Transverse colon (tissue), 3 donors: ENCODE measurements around the gene GREM2.

Experiments used
- CTCF ChIP-seq, 5 experiments: fragments of 200-600 bp in 3 of 5; fragments of 450-650 bp in 2 of 5; sonication (generic) in 3 of 5; IDR thresholded peaks; 1 replicate in 2 of 5; 2 replicates in 3 of 5; pipeline ENCODE4 v1.5.1; 2016 to 2017; ENCODE audit warnings: antibody characterized with exemption in 5 of 5, inconsistent platforms in 3 of 5, mild to moderate bottlenecking in 2 of 5, moderate library complexity in 1 of 5
- POLR2A ChIP-seq: fragments of 450-650 bp; IDR thresholded peaks from one replicate; pipeline ENCODE4 v1.6.1; 2016; ENCODE audit warnings: antibody characterized with exemption, mild to moderate bottlenecking, moderate library complexity

GRCh38 chr1:240491156-240491555 is 120.8 kb downstream of the GREM2 start:
- TF ChIP-seq CTCF (IDR thresholded peaks at IDR 0.05) = no peak
- no peak for TF ChIP-seq POLR2A
